Superior temporal gyrus (tissue), 1 donor: Measurements from ENCODE around the gene ISM2.

Source experiments
- DNase-seq: peaks from one replicate; pipeline ENCODE4 v3.0.0-alpha.2; 2016; ENCODE audit errors: extremely low spot score

Gene ISM2

DNA sequence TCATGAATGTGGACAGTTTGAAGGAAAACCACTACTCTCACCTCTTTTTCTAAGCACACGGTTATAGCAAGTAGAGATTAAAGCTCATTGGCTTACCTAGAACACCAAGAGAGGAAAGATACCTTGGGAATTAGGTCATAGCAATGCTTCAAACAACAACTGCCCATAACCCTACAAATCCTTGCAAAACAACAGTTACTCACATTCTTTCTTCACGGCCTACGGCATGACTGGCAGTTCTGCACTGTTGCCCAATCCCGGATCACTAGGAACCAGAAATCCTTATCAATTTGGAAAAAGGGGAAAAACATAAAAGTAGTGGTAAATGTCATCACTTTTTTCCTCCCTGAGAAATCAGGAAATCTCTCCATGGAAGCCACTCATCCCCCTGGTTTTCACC, 9.6 kb upstream of the ISM2 start:
- DNase-seq, result no peak

DNA sequence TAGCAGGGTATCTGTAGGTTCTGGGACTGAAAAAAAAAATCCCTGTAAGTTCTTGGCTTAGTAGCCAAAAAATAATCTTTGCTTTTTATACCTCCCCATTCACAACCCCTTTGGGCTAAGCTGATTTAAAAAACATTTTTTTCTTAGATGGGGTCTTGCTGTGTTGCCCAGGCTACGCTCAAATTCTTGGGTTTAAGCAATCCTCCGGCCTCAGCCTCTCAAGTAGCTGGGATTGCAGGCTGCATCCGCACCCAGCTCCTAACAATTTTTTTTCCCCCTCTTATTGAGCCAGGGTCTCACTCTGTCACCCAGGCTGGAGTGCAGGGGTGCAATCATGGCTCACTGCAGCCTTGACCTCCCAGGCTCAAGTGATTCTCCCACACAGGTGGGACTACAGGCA, 9.1 kb upstream of the ISM2 start:
- no peak for DNase-seq

DNA sequence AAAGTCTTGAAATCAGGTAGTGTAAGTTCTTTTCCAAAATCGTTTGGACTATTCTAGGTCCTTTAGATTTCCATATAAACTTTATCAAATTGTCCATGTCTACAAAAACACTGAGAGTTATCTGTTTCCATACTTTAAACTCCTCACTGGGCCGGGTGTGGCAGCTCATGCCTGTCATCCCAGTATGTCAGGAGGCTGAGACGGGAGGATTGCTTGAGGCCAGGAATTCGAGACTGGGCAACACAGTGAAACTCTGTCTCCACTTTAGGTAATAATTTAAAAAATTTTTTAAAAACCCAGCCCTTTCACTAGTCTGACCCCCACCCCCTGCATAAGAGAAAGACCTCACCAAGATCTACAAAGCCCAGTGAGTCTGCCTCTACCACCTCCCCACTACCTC, 6.4 kb upstream of the ISM2 start:
- DNase-seq, result no peak

DNA sequence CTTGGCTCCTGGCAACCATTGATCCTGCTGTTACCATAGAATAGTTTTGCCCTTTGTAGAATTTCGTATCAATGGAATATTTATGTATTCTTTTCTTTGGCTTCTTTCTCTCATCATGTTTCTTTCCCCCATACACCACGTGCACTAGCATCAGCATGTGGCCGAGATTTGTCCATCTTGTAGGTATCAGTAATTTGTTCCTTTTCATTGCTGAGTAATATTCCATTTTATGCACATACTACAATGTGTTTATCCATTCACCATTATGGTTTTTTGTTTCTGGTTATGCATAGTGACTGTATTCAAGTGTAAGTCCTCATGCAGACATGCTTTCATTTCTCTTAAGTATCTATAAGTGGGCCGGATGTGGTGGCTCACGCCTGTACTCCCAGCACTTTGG, 4.5 kb upstream of the ISM2 start:
- no peak for DNase-seq

DNA sequence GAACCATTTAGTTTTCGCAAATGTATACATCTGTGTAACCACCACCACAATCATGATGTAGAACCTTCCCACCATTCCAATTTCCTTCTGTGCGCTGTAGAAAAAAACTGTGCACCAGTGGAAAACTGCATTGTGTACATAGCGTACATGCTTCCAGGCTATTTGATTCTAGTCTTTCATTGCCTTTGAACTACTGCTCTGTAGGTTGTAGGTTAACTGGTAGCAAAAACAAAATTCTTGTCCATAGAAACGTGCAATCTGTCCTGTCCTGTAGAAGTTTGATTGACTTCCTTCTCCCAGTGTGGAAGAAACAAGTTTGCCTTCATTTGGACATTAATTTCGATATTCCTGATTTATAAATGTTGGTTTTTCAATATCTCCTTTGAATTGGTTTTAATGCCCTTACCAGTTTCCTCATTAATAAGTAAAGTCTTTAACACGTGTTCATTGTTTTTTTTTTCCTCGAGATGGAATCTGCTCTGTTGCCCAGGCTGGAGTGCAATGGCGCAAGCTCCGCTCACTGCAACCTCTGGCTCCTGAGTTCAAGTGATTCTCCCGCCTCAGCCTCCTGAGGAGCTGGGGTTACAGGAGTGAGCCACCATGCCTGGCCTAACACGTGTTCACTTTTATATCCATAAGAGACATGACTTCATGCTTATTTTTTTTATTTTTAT, 3.6 kb upstream of the ISM2 start:
- no peak for DNase-seq

DNA sequence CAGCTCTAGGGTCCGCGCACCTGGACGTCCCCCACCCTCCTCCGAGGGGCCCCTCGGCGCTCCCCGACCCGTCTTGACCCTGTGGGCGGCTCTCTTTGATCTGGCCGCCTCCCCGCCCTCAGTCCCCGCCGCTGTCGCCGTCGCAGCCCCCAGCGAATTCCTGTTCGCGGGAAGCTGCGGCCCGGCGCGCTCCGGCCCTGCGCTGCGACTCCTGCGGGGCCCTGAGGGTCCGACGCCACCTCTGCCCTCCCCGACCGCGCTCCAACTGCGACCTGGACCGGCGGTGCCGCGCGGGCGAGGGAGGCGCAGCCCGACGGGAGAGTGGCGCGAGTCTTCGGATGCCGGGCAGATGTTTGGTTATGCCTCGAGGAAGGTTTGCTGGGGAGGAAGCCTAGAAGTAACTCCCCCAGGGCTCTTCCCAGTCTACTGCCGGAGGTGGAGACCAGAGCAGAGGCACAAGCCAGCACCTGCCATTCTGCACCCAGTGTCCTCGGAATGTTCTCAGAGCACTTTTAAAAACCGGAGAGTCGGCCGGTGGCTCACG, 440 bp upstream of the ISM2 start:
- DNase-seq, result no peak

DNA sequence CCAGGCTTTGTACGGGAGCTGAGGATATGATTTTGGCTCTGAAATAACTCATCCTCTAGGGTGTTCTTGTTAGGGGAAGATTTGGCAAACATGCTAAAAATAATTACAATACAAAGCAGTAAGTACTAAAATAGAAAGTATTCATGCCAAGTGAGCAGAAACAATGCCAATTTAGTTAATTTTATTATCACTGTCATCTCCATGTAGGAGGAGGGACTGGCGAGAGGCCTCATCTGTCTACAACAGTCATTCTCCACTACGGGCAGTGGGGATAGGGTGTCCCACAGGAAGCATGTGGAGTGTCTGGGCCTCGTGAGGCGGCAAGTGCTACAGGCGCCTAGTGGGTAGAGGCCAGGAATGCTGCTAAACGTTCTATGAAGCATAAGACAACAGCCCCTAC, 3.3 kb downstream of the ISM2 start:
- DNase-seq, result peak; percentile 60

DNA sequence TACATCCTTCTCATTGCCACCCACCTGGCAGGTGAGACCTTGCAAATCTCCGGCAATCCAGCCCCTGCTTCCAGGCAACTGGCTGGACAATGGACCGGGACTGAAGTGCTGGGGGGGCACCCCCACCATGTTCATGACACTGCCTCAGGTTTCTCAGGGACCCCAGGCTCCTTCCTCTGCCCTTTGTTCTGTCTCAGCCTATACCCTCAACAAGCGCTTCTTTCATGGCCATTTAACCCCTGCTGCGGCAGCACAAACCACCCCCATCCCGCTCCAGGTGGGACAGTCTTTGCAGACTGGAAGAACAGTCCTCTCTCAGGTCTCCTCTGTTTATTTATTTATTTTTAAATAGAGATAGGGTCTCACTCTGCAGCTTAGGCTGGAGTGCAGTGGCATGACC, 7.6 kb downstream of the ISM2 start:
- no peak for DNase-seq

DNA sequence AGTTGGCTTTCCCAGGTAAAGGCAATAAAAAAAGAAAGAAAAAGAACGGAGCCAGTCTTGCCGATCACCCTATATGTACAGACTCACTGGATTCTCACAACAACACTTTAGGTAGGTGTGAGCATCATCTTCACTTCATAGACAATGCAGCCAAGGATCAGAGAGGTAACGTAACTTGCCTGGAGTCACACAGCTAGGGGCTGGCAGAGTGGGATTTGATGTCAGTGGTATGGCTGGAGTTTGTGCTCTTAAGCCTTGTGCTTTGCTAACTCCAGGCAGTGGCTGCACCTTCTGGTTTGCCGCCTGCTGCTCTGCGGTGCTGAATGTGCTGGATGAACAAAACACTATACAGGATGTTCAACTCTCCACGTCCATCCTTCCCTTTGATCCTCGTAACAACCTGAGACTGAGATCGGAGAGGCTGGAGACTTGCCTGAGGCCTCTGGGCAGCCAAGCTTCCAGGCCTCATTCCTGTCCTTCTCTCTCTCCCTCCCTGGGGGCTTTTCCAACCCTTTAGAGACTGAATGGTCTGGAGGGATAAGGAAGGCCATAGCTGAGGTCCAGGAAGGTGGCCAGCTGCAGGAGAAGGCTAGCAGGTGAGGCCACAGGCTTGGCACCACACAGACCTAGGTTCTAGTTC, 8.1 kb downstream of the ISM2 start:
- DNase-seq, result no peak

DNA sequence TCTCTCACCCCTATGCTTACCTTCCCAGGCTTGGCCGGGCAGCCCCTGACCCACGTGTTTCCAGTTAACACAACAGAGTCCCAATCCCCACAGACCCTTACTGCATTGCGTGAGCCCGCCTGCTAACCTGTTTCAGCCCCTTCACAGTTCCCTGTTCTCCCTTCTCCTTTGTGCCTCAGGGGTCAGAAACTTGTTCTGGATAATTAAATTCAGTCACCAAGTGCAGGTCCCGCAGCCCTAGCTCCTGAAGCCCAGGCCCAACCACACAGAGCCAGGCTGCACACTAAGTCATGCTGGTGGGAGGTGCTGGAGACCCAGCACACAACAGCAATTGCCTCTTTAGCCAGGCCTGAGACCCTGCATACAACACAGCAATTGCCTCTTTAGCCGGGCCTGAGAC, 9.6 kb downstream of the ISM2 start:
- no peak for DNase-seq

DNA sequence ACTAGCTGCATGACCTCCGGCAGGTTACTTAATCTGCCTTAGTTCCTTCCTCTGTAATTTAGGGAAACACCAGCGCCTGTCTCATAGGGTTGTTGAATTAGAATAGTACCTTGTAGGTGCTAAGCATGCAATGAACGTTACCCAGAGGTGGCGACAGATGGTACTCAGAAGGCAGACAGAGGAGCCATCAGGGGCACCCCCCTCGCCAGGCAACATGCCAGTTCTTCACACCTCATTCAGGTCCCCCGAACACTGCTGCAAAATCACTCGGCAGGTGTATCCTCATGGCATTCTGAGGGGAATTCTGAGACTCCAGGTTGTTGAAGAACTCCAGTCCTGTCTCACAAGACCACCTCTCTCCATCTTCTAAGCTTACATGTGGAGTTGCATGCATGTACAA, 10.1 kb downstream of the ISM2 start:
- no peak for DNase-seq

DNA sequence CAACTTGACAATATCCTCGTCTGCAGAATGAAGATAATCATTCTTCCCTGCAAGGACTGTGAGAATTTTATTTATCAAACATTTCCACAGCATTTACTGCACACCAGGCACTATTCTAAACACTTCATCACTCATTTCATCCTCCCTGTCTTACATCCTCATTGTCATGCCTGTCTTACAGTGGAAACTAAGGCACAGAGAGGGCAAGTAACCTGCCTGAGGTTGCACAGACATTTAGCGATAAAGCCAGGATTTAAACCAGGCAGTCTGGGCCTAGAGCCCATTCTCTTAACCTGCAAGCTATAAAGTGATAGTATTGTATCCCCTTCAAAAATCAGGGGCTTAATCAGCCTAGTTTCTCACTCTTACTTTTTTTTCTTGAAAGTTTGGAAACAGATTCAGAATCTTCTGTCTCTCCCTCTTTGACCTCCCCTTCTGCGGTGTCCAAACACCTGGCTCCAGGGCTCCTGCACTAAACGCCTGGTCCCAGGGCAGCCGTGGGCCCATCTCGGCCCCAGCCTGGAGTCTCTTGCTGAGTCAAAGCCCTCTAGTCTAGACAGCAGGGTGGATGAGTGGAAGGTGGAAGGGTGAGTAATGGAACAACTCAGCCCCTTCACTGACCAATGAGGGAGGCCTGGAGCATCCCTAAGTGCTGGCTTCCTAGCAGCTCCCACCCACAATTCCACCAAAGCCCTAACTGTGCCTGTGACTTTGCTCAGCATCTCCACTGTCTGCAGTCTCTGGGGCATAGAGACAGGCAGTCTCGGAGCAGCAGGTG, 12.5 kb downstream of the ISM2 start:
- DNase-seq, result no peak

DNA sequence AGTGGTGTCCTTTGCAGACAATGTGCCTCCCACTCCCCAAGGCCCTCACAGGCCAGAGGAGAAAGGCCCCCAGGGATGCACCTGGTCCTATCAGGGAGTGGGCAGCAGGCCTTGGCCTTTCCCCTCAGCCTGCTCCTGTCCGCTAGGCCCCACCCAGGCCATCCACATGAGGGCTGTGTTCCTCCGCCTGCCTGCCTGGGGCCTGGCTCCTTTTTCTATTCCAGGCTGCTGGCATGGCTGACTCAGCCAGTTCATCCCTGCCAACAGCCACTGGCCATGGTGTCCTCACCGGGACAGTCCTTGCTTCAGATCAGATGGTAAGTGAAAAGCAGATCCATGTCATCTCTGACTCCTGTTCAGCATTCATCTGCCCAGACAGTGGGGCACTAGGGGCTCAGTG, 13.4 kb downstream of the ISM2 start:
- no peak for DNase-seq

DNA sequence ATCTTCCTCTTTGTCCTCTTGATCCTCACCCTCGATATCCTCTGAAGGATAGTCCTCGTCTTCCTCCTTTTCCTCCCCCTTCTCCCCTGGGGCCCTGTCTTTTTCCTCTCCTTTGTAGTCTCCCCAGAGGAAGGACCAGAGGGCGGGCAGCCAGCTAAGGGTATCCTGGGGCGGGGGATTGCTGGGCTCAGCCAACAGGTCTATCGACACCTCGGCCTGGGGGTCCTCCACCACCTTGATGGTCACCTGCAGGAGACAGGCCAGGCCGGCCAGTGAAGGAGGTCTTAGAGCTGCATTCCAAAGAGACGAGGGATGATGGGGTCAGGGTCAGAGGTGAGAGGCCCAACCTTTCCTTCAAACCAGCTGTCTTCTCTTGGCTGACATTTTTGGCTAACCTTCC, 16.2 kb downstream of the ISM2 start:
- DNase-seq, result no peak

DNA sequence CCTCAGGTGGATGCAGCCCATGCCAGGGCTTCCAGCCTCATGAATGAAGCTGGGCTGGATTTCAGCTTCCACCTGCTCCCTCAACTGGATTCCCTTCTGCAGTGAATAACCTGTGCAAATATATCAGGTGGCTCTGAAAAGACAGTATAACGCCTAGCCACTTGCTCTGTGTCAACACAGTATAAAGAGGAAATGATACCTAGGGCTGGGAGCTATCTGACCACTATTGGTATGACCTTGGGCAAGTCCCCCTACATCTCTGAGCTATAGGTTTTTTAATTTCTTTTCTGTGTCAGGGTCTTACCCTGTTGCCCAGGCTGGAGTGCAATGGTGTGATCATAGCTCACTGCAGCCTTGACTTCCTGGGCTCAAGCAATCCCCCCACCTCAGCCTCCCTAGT, 19.8 kb downstream of the ISM2 start:
- DNase-seq, result no peak

DNA sequence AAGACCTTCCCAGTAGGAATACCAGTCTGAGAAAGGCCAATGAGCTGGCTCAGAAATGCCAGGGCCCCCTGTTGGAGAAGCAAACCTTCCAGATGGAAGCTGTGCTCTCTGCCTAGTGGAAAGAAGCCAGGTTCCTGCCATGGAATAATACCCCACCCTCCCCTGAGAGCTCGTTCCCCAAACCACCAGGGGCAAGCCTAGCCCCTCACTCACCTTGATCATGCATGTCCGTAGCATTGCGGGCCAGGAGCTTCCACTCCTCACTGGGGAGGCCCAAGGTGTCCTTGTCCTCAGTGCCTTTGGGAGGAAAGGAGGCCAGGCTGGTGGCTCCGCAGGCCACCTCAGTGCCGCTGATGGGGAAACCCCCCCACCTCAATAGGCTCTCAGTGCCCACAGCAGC, 20.6 kb downstream of the ISM2 start:
- no peak for DNase-seq

DNA sequence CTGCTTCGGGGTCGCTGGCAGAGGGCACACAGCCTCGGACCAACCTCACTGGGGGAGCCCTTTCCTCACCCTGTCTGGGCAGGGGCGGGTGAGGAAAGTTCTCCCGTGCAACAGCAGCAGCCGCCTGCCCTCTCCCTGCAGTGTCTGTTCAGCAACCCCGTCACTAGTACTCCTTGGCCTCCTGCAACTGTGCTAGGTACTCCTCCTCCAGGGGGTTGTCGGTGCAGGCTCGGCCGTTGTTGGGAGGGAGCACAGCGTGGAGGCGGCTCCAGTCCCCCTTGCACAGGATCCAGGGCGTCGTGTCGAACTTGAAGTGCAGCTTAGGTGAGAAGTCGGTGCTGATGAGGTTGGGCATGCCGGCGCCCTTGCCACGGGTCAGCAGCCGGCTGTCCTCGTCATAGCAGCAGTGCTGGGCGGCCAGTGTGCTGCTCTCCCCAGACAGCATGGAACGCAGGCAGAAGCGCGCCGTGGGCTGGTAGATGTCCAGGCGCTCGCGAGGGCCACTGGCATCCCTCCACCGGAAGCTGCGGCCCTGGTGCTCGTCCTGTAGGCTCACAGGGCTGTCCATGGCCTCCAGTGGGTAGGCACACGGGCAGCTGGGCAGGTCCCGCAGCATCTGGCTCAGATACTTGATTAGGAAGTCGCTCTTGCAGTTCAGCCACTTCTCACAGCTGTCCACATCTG, 23.0 kb downstream of the ISM2 start:
- DNase-seq, result no peak

DNA sequence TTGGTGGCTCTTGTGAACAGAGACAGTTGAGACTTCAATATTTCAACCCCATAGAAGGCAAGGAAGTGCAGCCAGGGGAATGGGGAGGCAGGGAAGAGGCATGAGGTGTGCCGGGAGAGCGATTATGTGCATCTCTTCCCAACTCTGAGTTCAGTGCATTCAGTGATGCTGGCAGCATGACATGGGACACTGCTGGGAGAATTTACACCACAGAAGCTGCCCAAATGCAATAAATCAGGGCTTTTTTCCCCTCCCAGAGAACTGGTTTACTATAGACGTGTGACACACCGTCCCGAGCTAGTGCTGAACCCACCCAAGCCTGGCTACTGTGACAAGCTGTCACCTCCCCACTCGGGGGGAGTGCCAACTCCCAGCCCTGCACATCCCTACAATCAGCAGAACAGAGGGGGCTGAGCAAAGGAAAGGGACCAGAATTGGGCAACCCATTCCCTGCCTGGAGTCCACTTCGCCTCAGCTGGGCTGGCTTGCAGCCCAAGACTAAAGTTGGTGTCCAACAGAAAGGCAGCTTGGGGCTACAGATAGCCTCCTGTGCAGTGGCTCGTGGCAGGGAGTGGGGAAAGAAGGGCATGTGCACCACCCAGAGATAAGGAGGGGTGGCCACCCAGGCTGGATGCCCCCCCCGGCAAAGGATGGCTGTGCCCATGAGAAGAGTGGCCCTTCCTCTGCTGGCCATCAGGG, 24.0 kb downstream of the ISM2 start:
- no peak for DNase-seq

DNA sequence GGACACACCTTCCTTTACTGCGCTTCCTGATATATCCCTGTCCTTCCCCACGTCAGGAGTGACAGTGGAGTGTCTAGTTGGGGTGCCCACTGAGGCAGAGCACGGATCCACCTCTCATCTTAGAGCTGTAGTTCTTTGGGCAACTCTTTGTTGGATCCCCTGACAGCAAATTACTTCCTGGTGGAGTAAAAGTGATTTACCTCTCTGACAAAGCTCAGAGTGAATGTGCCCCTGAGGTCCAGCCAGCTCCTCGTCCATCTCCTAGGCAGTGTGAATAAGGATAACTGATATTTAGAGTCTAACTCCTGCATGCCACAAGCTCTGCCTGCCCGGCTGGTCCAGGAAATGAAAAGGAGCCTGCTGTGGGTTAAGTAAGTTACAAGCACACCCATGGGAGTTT, 24.7 kb downstream of the ISM2 start:
- no peak for DNase-seq

DNA sequence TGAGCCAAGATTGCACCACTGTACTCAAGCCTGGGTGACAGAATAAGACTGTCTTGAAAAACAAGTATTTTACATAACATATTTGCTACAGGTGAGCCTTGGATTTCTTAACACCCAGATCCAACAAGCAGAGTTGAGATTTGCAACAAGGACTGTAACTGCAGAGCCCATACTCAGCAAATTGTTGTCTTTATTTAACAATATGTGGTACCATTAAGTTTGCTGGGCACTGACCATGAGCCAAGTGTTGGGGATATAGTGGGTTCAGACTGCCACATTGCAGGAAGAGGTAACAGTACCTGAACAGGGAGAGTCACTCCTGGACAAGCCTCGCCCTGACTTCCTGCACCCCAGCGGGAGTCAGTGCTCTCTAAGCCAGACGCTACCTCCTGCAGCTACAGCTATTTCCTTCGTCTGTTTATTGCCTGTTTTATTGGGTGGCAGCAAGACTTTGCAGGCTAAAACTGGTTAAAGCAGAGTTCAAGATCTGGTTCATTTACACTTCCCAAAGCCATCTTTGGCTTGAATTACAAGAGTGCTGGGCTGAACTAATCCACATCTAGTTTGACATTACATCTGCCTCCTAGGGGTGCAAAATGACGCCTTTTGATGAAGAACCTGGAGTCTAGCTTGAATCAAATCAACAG, 28.3 kb downstream of the ISM2 start:
- DNase-seq, result no peak

DNA sequence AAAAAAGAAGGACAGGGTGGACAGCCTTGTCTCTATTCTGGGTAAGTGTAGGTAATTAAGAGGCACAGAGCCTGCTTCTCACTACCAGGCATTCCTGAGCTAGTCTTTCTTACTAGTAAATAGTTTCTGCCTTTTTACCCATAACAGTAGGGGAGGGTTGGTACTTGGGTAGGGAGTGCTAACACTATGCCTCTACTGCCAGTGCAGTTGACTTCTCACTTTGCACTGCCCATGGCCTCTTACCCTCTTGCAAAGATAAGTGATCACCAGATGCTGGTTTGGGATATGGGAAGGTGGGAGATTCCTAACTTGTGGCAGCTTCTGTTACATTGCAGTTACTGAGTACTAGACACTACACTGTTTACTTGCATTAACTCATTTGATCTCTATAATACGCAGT, 29.1 kb downstream of the ISM2 start:
- no peak for DNase-seq
